Neuronal stem cell (in vitro differentiated cells): ENCODE measurements around the gene ATP2A3.

ENCODE experiments used
- DNase-seq: peaks from one replicate; pipeline ENCODE4 v3.0.0-alpha.2; 2013; ENCODE audit warnings: low spot score
- H2AFZ ChIP-seq: one replicate; pipeline ENCODE4 v1.6.1; 2013; ENCODE audit warnings: mild to moderate bottlenecking, low read length, inconsistent platforms
- H2AK5ac ChIP-seq: 2 replicates; pipeline ENCODE4 v1.6.1; 2013; ENCODE audit warnings: low read depth, mild to moderate bottlenecking, inconsistent platforms, low read length, moderate library complexity, mixed read lengths
- H2BK120ac ChIP-seq: 2 replicates; pipeline ENCODE4 v1.6.1; 2013; ENCODE audit warnings: low read depth, mild to moderate bottlenecking, inconsistent platforms, low read length, moderate library complexity, mixed read lengths
- H2BK12ac ChIP-seq: one replicate; pipeline ENCODE4 v1.6.1; 2013; ENCODE audit warnings: low read length, inconsistent platforms
- H2BK15ac ChIP-seq: 2 replicates; pipeline ENCODE4 v1.6.1; 2013; ENCODE audit warnings: mild to moderate bottlenecking, low read length, inconsistent platforms, mixed read lengths
- H2BK5ac ChIP-seq: one replicate; pipeline ENCODE4 v1.6.1; 2013; ENCODE audit warnings: inconsistent platforms, mild to moderate bottlenecking, low read length, moderate library complexity
- H3K14ac ChIP-seq: one replicate; pipeline ENCODE4 v1.6.1; 2013; ENCODE audit warnings: low read length, inconsistent platforms
- H3K18ac ChIP-seq: 2 replicates; pipeline ENCODE4 v1.6.1; 2013; ENCODE audit warnings: low read length, inconsistent platforms
- H3K23ac ChIP-seq: 2 replicates; pipeline ENCODE4 v1.6.1; 2013; ENCODE audit warnings: low read depth, mild to moderate bottlenecking, mixed read lengths, low read length, inconsistent platforms; ENCODE audit not compliant: poor library complexity
- H3K27ac ChIP-seq: replicated peaks from 3 replicates; pipeline ENCODE4 v1.5.1; 2013; ENCODE audit warnings: low read length, inconsistent platforms
- H3K27me3 ChIP-seq, 3 experiments: 2 replicates each; pipeline ENCODE4 v1.6.1; 2013; ENCODE audit warnings: low read length in 3 of 3, mild to moderate bottlenecking in 2 of 3, inconsistent platforms in 1 of 3, low read depth in 1 of 3, mixed read lengths in 1 of 3, moderate library complexity in 1 of 3; ENCODE audit not compliant: control insufficient read depth in 3 of 3, insufficient read depth in 3 of 3
- H3K36me3 ChIP-seq, 2 donors: replicated peaks in 1 of 2; 2 replicates each; pipeline ENCODE4 v1.6.1; 2013; ENCODE audit warnings: low read length in 2 of 2; ENCODE audit not compliant: control insufficient read depth in 2 of 2, insufficient read depth in 2 of 2
- H3K4ac ChIP-seq: 2 replicates; pipeline ENCODE4 v1.6.1; 2013; ENCODE audit warnings: inconsistent platforms, mild to moderate bottlenecking, low read length, moderate library complexity
- H3K4me1 ChIP-seq, 2 donors: 1 replicate in 1 of 2; 2 replicates in 1 of 2; pipeline ENCODE4 v1.6.1; 2013; ENCODE audit warnings: low read length in 2 of 2, low read depth in 1 of 2; ENCODE audit not compliant: control insufficient read depth in 2 of 2, insufficient read depth in 1 of 2
- H3K4me2 ChIP-seq: one replicate; pipeline ENCODE4 v1.6.1; 2013; ENCODE audit warnings: mild to moderate bottlenecking, low read length, inconsistent platforms; ENCODE audit not compliant: insufficient read depth, poor library complexity, severe bottlenecking
- H3K4me3 ChIP-seq, 2 donors: 2 replicates each; pipeline ENCODE4 v1.5.1; 2013; ENCODE audit warnings: low read length in 2 of 2, mild to moderate bottlenecking in 2 of 2, inconsistent platforms in 1 of 2, moderate library complexity in 1 of 2
- H3K79me1 ChIP-seq: one replicate; pipeline ENCODE4 v1.6.1; 2013; ENCODE audit warnings: low read depth, mild to moderate bottlenecking, inconsistent platforms, low read length, moderate library complexity
- H3K9ac ChIP-seq: one replicate; pipeline ENCODE4 v1.6.1; 2013; ENCODE audit warnings: mild to moderate bottlenecking, low read depth, low read length, inconsistent platforms; ENCODE audit not compliant: poor library complexity
- H3K9me3 ChIP-seq, 2 donors: replicated peaks in 1 of 2; 2 replicates each; pipeline versions ENCODE3 to v1.6.1; 2013; ENCODE audit warnings: low read length in 2 of 2, mild to moderate bottlenecking in 2 of 2, inconsistent platforms in 1 of 2, low read depth in 1 of 2, mixed read lengths in 1 of 2, moderate library complexity in 1 of 2; ENCODE audit not compliant: control insufficient read depth in 2 of 2, insufficient read depth in 1 of 2
- H4K8ac ChIP-seq: one replicate; pipeline ENCODE4 v1.6.1; 2013; ENCODE audit warnings: low read depth, mild to moderate bottlenecking, inconsistent platforms, low read length, moderate library complexity
- H4K91ac ChIP-seq: one replicate; pipeline ENCODE4 v1.6.1; 2013; ENCODE audit warnings: low read length, low read depth, mild to moderate bottlenecking, inconsistent platforms; ENCODE audit not compliant: poor library complexity
- WGBS, 2 donors: extraction: QIAGEN DNeasy Blood & Tissue Kit; methylation state at CpG; one replicate each; pipeline ENCODE4 v1.1.7; 2013; ENCODE audit warnings: missing lambda C conversion rate in 2 of 2, mixed read lengths in 1 of 2; ENCODE audit not compliant: insufficient read length in 2 of 2, insufficient replicate concordance in 1 of 2; ENCODE audit errors: extremely low coverage in 2 of 2; 5-methylcytosine and 5-hydroxymethylcytosine counted together

Gene ATP2A3

DNA sequence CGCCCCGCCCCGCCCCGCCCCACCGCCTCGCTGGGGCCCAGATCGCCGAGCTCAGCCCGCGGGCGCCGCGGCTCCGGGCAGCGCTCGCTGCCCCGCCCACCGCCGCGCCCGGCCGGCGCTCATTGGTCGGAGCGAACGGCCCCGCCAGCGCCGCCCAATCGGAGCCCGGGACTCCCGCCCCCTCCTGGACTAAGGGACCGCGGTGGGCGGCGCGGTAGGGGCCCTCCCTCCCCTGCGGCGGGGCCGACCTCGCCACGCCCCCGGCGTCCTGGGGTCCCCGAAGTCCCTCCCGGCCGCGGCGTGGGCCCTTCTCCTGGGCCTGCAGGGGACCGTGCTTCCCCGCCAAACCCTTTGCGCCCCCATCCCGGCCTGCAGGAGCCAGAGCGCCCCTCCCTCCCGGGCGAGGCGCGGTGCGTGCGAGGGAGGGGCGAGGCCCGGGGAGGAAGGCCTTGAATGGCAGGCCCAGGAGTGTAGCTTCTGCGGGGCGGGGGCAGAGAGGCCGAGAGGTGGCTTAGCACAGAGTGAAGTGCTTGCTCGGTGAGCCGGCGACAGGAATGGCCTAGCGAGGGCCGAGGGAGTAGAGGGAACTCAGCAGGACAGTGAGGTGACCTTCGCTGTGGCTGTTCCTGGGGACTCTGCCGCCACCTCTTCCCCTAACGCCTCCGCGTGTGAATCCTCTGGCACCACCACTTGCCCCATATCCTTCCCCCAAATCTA, 71.1 kb downstream of the ATP2A3 start, which contains the start of gene CAMKK1:
CAMKK1 (minus strand) TSS at position 51 of the 717 bp plus-strand sequence. CDS start 7,366 bp downstream, outside the sequence.
- WGBS, 2 donors: no CpG with 5 or more reads among the region's 75 CpGs
- H3K9ac ChIP-seq: peak within 1 kb of the TSS; percentile 92
- peak; percentile 88 for DNase-seq
- H3K4me2 ChIP-seq: peak within 1 kb of the TSS; percentile 98
- peak within 1 kb of the TSS; percentile 99 for H2AFZ ChIP-seq
- H2AK5ac ChIP-seq: peak within 1 kb of the TSS; percentile 25
- peak within 1 kb of the TSS; percentile 87 for H2BK12ac ChIP-seq
- peak within 1 kb of the TSS; percentile 49 for H3K14ac ChIP-seq
- H3K27ac ChIP-seq: peak within 1 kb of the TSS; percentile 59
- H3K27me3 ChIP-seq: peaks cover 0 to 45% (median 3%) of the 10 kb centered on the region in 3 experiments
- H2BK120ac ChIP-seq: peak within 1 kb of the TSS; percentile 66
- H3K79me1 ChIP-seq: no peaks in the 10 kb centered on the region
- no peak within 1 kb of the TSS for H4K91ac ChIP-seq
- peak within 1 kb of the TSS; percentile 82 for H3K23ac ChIP-seq
- H3K9me3 ChIP-seq: no peaks in the 10 kb centered on the region
- peak within 1 kb of the TSS; percentile 99 for H2BK15ac ChIP-seq
- H3K18ac ChIP-seq: peak within 1 kb of the TSS; percentile 98
- H3K4me1 ChIP-seq: peaks cover 16 to 23% of the 10 kb centered on the region in 2 donors
- no peaks in the 10 kb centered on the region for H3K36me3 ChIP-seq
- H3K4me3 ChIP-seq: peak within 1 kb of the TSS; percentile 60 to 89
- peak within 1 kb of the TSS; percentile 43 for H2BK5ac ChIP-seq
- H3K4ac ChIP-seq: no peak within 1 kb of the TSS
- peak within 1 kb of the TSS; percentile 72 for H4K8ac ChIP-seq

DNA sequence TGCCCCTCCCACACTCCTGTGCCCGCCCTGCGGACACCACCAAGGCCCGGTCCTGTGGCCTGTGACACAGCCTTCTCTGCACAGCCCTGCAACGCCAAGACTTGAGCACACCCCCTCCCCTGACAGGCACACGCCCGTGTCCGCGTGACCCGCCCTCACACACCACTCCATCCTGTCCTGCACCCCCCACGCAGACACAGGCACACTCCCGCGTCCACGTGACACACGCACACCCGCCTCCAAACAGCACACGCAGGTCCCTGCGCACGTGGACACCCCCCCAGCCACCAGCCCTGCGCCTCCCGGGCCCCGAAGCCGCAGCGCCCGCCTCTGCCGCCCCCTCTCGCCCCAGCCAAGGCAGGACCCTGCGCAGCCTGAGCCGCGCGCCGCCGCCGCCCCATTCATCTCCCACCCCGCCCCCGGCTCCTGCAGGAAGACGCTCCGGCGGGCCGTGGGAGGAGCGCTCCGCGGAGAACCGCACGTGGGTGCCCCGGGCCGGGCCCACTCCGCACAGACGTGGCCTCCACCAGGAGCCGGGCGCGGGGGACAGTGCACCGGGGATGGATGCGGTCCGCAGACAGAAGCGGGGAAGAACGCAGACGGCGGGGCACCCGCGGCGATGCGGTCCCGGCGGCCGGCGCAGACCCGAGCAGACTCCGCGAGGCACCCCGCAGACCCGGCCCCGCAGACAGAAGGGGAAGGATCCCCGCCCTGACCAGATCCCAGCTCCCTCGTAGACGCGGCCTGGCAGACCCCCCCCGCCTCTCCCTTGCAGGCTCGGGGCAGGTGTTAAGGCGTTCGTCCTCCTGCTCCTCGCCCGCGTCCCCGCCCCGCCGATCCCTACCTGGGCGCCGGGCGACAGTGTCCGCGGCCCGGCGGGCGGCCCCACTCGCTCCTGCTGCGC, 71.9 kb downstream of the ATP2A3 start:
- Histone ChIP-seq H3K23ac (peak overlapping the region; percentile 78), H3K18ac (peak overlapping the region; percentile 97), H3K4me1 (peaks cover 12 to 23% of the 10 kb centered on the region in 2 donors), H3K4me2 (peak overlapping the region; percentile 98), H3K79me1 (peaks cover under 1% of the 10 kb centered on the region), H4K91ac (no peak overlapping the region), H3K4ac (no peak overlapping the region), H2BK15ac (no peak overlapping the region), H3K27ac (no peak overlapping the region), H2BK120ac (no peak overlapping the region), H2AK5ac (peak overlapping the region; percentile 7), H3K14ac (peak overlapping the region; percentile 49), H3K36me3 (no peaks in the 10 kb centered on the region), H2BK5ac (peak overlapping the region; percentile 43), H3K9ac (peak overlapping the region; percentile 92), H2AFZ (peak overlapping the region; percentile 93), H2BK12ac (peak overlapping the region; percentile 14), H4K8ac (no peak overlapping the region), H3K4me3 (peak overlapping the region; percentile 52 to 89), H3K9me3 (no peaks in the 10 kb centered on the region), H3K27me3 (peaks cover 0 to 48% (median 3%) of the 10 kb centered on the region in 3 experiments)
- WGBS, 2 donors: no CpG with 5 or more reads among the region's 96 CpGs
- DNase-seq: peak; percentile 57

DNA sequence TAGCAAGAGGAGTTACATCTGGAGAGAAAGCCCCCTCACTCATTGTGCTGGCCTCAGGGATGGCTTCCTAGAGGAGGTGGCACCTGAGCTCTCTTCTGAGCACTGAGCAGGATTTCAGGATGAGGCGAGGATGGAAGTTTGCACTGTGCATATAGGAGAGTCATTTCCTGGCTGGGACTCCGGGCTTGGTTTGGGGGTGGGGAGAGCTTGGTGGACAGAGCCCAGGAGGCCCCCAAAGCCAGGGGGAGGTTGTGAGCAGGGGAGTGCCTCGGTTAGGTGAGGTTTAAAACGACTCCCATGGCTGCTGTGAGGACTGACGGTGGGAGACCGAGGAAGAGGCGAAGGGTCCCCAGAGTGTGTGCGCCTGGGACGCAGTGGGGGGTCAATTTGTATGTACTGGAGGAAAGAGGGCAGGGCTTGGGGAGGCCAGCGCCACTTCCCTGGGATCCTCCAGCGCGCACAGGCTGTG, 72.6 kb downstream of the ATP2A3 start:
- Histone ChIP-seq H4K8ac (no peak overlapping the region), H3K4ac (no peak overlapping the region), H3K18ac (peak overlapping the region; percentile 82), H3K27ac (no peak overlapping the region), H2AK5ac (no peak overlapping the region), H3K9ac (peak overlapping the region; percentile 92), H3K9me3 (no peaks in the 10 kb centered on the region), H3K23ac (peak overlapping the region; percentile 78), H3K14ac (peak overlapping the region; percentile 49), H3K4me2 (peak overlapping the region; percentile 98), H2AFZ (peak overlapping the region; percentile 93), H2BK15ac (no peak overlapping the region), H4K91ac (no peak overlapping the region), H3K27me3 (peaks cover 0 to 54% (median 3%) of the 10 kb centered on the region in 3 experiments), H2BK12ac (no peak overlapping the region), H3K4me1 (peaks cover 12 to 22% of the 10 kb centered on the region in 2 donors), H3K79me1 (peaks cover 2% of the 10 kb centered on the region), H3K36me3 (no peaks in the 10 kb centered on the region), H2BK120ac (no peak overlapping the region), H2BK5ac (peak overlapping the region; percentile 43), H3K4me3 (peak overlapping the region; percentile 52 to 89)
- no peak for DNase-seq
- no CpG with 5 or more reads among the region's 12 CpGs for WGBS, 2 donors
